HUES6 (cell line): ENCODE results near the gene PLA2G4A.

Experiments used
- H3K27ac ChIP-seq: 2 replicates; pipeline ENCODE4 v1.7.0; 2013; ENCODE audit warnings: low read depth, mild to moderate bottlenecking, low read length, inconsistent platforms
- H3K27me3 ChIP-seq: 2 replicates; pipeline ENCODE4 v1.6.1; 2013; ENCODE audit warnings: low read length; ENCODE audit not compliant: control insufficient read depth, insufficient read depth
- H3K36me3 ChIP-seq: 2 replicates; pipeline ENCODE4 v1.6.1; 2013; ENCODE audit warnings: low read length; ENCODE audit not compliant: control insufficient read depth, insufficient read depth
- H3K4me1 ChIP-seq: 2 replicates; pipeline ENCODE4 v1.6.1; 2013; ENCODE audit warnings: low read length; ENCODE audit not compliant: control insufficient read depth, insufficient read depth
- H3K4me3 ChIP-seq: 2 replicates; pipeline ENCODE4 v1.5.1; 2013; ENCODE audit warnings: low read depth, low read length
- H3K9ac ChIP-seq: one replicate; pipeline ENCODE4 v1.6.1; 2013; ENCODE audit warnings: mild to moderate bottlenecking, low read length
- H3K9me3 ChIP-seq: 2 replicates; pipeline ENCODE4 v1.6.1; 2013; ENCODE audit warnings: low read depth, low read length; ENCODE audit not compliant: control insufficient read depth, insufficient read depth

PLA2G4A gene

DNA sequence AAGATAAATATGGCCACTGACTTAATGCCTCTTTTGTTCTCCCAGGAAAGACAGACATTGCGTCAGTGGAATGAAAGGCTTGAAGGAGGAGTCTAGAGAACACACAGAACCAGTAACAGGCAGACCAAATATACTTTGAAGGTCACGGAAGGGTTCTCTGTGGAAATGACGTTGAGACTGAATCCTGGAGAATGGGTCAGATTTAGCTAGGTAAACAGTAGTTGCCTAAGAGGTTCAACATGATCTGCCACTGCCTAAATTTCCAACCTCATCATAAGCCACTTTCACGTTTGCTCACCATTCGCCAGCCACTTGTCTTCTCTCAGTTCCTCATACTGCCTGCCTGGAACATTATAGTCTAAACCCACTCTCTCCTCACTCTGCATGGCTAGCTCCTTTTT is 20.5 kb downstream of the PLA2G4A start:
- Histone ChIP-seq H3K36me3 (no peaks in the 10 kb centered on the region), H3K27me3 (no peaks in the 10 kb centered on the region), H3K27ac (no peak overlapping the region), H3K9me3 (no peaks in the 10 kb centered on the region), H3K4me1 (no peaks in the 10 kb centered on the region), H3K4me3 (no peak overlapping the region), H3K9ac (no peak overlapping the region)

DNA sequence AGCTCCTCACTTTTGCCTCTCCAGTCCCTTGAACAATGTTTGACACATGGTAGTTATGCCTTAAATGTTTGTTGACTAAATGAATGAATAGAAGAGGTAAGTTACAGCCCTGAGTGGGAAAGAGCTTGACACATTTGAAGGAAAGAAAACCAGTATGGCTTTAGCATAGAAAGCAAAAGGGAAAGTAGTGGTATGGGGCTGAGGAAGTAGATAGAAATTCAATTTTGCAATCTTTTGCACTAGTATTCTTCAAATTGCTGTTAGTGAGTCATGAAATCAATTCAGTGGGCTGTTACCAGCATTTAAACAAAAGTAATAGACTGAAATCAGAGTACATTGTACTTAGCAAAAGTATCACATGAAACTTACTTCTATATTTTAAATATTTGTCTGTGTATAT is 21.1 kb downstream of the PLA2G4A start:
- no peaks in the 10 kb centered on the region for H3K4me1 ChIP-seq
- no peak overlapping the region for H3K27ac ChIP-seq

DNA sequence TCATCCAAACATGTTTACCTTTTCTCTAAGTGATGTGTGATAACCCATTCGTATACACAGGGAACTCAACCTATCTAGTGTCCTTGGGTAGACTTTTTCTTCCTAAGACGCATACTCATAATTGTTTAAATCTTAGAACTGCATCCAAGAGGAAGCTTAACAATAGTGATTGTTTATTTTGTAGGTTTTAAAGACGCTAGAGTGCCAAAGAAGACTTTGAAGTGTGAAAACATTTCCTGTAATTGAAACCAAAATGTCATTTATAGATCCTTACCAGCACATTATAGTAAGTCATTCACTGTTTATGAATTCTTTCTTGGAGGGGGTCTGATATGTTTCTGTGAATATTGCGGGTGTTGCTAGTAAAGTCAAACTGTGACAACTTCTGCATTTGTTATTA is 25.4 kb downstream of the PLA2G4A start:
- no peaks in the 10 kb centered on the region for H3K27me3 ChIP-seq
- H3K4me3 ChIP-seq, result no peak overlapping the region
- no peak overlapping the region for H3K27ac ChIP-seq
- H3K4me1 ChIP-seq, result no peaks in the 10 kb centered on the region
- no peaks in the 10 kb centered on the region for H3K36me3 ChIP-seq
- H3K9me3 ChIP-seq, result no peaks in the 10 kb centered on the region
- H3K9ac ChIP-seq, result no peak overlapping the region

More for the DNA sequence above, 21.1 kb downstream of the PLA2G4A start:
- no peaks in the 10 kb centered on the region for H3K36me3 ChIP-seq
- H3K9me3 ChIP-seq, result no peaks in the 10 kb centered on the region
- no peak overlapping the region for H3K9ac ChIP-seq
- no peaks in the 10 kb centered on the region for H3K27me3 ChIP-seq
- H3K4me3 ChIP-seq, result no peak overlapping the region

DNA sequence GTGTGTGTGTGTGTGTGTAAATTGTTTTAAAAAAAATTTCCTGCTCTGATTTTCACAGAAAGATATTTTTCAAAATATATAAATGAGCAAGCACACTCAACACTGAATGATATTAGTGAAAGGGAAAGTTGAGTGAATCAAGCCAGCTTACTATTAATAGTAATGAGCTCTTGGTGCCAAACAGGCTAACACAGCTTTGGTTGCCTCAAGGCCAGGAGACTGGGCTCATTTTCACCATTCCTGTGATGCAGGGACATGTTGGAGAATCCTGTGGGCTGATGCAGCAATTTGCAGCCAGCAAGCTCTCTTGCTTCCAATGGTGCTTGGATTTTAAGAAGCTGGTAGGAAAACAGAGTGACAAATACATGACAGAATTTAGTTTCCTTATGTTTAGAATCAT is 30.2 kb downstream of the PLA2G4A start:
- H3K4me3 ChIP-seq, result no peak overlapping the region
- H3K4me1 ChIP-seq, result no peaks in the 10 kb centered on the region
- no peak overlapping the region for H3K27ac ChIP-seq
- no peaks in the 10 kb centered on the region for H3K9me3 ChIP-seq
- H3K36me3 ChIP-seq, result no peaks in the 10 kb centered on the region
- no peaks in the 10 kb centered on the region for H3K27me3 ChIP-seq
- H3K9ac ChIP-seq, result no peak overlapping the region

DNA sequence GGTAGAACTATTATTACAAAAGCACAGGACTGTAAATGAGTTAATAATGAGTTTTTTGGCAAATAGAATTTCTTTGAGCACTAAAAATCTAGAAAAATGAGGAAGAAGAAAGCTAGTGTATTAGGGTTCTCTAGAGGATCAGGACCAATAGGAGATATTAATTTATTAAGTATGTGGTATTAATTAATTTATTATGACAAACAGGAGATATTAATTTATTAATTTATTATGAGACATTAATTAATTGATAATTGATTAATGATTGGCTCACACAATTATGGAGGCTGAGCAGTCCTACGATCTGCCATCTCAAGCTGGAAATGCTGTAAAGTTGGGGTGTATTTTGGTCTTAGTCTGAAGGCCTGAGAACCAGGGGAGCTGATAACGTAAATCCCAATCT is 31.2 kb downstream of the PLA2G4A start:
- H3K9me3 ChIP-seq, result no peaks in the 10 kb centered on the region
- no peaks in the 10 kb centered on the region for H3K4me1 ChIP-seq
- H3K36me3 ChIP-seq, result no peaks in the 10 kb centered on the region
- H3K27me3 ChIP-seq, result no peaks in the 10 kb centered on the region
- no peak overlapping the region for H3K27ac ChIP-seq
- H3K9ac ChIP-seq, result no peak overlapping the region
- no peak overlapping the region for H3K4me3 ChIP-seq

DNA sequence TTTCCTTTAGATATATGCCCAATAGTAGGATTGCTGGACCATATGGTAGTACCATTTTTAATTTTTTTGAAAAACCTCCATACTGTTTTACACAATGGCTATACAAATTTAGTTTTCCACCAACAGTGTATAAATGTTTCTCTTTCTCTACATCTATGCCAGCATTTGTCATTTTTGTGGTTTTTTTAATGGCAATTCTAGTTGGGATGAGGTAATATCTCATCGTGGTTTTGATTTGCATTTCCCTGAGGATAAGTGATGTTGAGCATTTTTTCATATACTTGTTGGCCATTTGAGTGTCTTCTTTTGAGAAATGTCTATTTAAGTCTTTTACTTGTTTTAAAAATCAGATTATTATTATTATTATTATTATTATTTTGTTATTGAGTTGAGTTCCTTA is 35.5 kb downstream of the PLA2G4A start:
- H3K4me1 ChIP-seq, result no peaks in the 10 kb centered on the region
- H3K4me3 ChIP-seq, result no peak overlapping the region
- H3K9me3 ChIP-seq, result no peaks in the 10 kb centered on the region
- no peaks in the 10 kb centered on the region for H3K36me3 ChIP-seq
- no peak overlapping the region for H3K9ac ChIP-seq
- no peak overlapping the region for H3K27ac ChIP-seq
- no peaks in the 10 kb centered on the region for H3K27me3 ChIP-seq

DNA sequence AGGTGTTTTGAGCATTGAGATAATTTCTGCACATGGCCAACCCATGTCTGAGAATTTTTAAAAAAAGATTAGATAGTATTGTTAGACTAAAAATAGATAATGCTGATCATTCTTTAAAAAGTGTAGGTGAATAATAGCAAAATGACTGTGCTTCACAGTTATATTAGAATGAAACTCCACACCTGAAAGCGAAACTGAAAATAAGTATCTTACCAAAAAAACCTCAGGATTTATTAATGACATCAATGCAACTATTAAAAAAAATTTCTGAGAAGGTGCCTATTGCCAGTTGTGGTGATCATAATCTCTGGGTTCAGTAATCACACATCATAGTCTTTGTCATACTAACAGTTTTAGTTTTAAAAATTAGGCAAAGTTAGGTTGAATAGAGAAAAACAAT is 36.5 kb downstream of the PLA2G4A start:
- Histone ChIP-seq H3K27me3 (no peaks in the 10 kb centered on the region), H3K27ac (no peak overlapping the region), H3K4me3 (no peak overlapping the region), H3K36me3 (no peaks in the 10 kb centered on the region), H3K4me1 (no peaks in the 10 kb centered on the region), H3K9me3 (no peaks in the 10 kb centered on the region), H3K9ac (no peak overlapping the region)

DNA sequence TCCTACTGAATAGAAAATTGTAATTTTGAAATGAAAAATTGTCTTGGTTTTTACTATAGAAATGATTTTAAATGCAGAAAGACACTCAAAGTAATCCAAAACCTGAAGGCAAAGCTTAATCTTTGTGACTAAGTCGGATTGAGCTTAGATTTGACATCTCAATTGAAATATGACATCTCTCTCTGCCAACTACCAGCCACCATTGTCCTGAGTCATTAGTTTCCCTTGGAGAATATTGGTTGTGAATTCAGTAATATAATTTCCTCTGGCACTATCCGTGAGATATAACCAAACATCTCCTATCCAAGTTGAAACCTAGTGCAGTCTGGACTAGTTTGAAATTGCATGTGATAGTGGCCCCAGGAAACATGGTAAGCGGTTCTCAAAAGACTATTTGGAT is 37.1 kb downstream of the PLA2G4A start:
- Histone ChIP-seq H3K27me3 (no peaks in the 10 kb centered on the region), H3K36me3 (no peaks in the 10 kb centered on the region), H3K4me1 (no peaks in the 10 kb centered on the region), H3K9me3 (no peaks in the 10 kb centered on the region), H3K9ac (no peak overlapping the region), H3K4me3 (no peak overlapping the region), H3K27ac (no peak overlapping the region)

DNA sequence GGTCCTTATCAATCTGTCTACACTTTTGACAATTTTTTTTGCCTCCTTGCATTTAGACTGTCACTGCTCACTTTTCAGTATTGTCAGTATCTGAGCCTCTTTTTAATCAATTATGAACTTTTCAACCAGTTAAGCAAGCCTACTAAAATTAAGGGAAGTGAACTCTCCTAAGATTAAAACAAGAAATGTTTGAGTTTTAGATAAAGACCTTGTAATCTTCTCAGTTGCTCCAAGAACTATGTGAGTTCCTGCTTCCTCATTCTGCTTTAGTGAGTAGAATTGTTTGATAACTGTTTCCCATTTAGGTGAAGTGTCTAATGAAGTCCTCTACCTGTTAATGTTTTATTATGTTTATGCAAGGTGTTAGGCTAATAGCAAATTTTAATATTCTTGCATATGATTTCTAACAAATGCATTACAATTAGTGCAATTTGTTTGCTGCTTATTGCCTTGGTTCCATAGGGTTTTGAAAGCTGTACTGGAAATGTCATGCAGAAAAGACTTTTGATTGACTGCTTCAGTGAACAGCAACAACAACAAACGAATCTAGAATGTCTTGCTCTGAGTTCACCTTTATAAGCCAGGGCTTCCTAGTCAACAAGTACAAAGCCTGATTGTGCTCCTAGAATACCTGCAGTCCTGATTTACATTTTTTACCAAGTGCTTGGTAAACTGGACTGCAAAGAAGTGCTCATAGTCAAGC is 40.9 kb downstream of the PLA2G4A start:
- no peak overlapping the region for H3K27ac ChIP-seq
- no peak overlapping the region for H3K4me3 ChIP-seq
- no peaks in the 10 kb centered on the region for H3K9me3 ChIP-seq
- no peaks in the 10 kb centered on the region for H3K27me3 ChIP-seq
- H3K4me1 ChIP-seq, result peaks cover 11% of the 10 kb centered on the region
- H3K36me3 ChIP-seq, result no peaks in the 10 kb centered on the region
- H3K9ac ChIP-seq, result no peak overlapping the region

DNA sequence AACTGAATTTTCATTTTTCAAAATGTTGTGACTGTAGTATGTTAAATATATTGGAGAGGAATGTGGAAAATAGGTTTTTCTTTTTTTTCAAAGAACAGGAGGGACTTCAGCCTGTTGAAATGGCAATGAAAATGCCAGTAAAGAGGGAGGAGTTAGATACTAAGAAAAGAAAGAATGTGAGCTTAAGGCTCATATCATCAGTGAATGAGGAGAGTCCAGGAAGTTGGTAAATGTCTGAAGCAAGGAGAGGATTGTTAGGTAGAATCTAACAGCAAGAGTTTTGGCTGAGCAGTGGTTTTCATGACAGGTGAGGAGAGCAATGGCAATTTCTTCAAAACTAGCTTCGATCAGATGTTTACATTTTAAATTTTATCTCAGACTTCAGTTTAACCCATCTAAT is 43.0 kb downstream of the PLA2G4A start:
- no peaks in the 10 kb centered on the region for H3K27me3 ChIP-seq
- H3K4me3 ChIP-seq, result no peak overlapping the region
- no peak overlapping the region for H3K27ac ChIP-seq
- no peaks in the 10 kb centered on the region for H3K36me3 ChIP-seq
- H3K4me1 ChIP-seq, result peaks cover 11% of the 10 kb centered on the region
- H3K9me3 ChIP-seq, result no peaks in the 10 kb centered on the region
- H3K9ac ChIP-seq, result no peak overlapping the region

DNA sequence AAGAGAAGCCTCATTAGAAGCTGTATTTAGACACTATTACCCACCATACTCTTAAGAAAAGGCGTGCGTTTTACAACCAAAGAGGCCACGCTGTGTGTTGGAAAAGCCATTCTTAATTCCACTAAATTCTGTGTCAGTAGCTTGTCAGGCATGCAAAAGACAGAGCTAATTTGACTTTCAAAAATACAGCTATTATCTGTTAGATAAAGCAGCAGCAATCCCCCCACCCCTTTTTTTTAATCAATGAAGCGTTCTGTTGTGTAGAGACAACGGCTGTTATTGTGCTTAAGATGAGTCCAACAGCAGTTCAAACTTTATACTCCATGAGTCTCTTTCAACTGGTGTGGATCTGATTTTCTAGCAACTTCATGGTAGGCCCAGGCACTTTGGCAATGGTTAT is 43.5 kb downstream of the PLA2G4A start:
- Histone ChIP-seq H3K4me3 (no peak overlapping the region), H3K9me3 (no peaks in the 10 kb centered on the region), H3K27me3 (no peaks in the 10 kb centered on the region), H3K4me1 (peaks cover 11% of the 10 kb centered on the region), H3K36me3 (no peaks in the 10 kb centered on the region), H3K27ac (no peak overlapping the region), H3K9ac (no peak overlapping the region)

DNA sequence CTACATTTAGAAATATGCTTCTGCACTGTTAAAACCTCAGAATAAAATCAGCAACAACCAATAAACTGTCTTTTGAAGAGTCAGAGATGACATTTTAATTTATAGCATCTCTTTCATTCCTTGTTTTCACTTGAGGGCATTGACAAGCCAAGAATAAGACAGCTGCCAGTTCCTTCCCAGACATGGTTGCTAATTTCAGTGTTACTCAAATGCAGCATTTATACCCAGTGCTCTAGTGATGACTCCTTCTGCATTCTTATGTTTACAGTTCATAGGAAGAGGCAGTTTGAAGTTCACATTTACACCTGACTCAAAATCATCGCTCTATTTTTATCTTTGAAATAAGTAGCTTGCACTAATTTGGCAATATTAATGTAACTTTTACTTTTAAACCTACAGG is 44.9 kb downstream of the PLA2G4A start:
- H3K36me3 ChIP-seq, result no peaks in the 10 kb centered on the region
- H3K27ac ChIP-seq, result no peak overlapping the region
- H3K4me1 ChIP-seq, result peaks cover 11% of the 10 kb centered on the region

More for the DNA sequence above, 44.9 kb downstream of the PLA2G4A start:
- Histone ChIP-seq H3K9me3 (no peaks in the 10 kb centered on the region), H3K4me3 (no peak overlapping the region), H3K27me3 (no peaks in the 10 kb centered on the region), H3K9ac (no peak overlapping the region)
